H54 (cell line): ENCODE results near the gene TMEM266.

Source experiments
- DNase-seq: peaks from one replicate; pipeline ENCODE4 v3.0.0; 2011; ENCODE audit warnings: low spot score, mixed read lengths; ENCODE audit not compliant: insufficient read length
- FAIRE-seq: peaks from 3 replicates; lab custom pipeline; 2011; peaks lifted over from hg19 to GRCh38; lab: Jason Lieb, UNC
- POLR2A ChIP-seq: IDR thresholded peaks from 2 replicates; pipeline ENCODE4 v1.6.1; 2011; ENCODE audit warnings: low read depth, mild to moderate bottlenecking, low read length

Gene TMEM266

DNA sequence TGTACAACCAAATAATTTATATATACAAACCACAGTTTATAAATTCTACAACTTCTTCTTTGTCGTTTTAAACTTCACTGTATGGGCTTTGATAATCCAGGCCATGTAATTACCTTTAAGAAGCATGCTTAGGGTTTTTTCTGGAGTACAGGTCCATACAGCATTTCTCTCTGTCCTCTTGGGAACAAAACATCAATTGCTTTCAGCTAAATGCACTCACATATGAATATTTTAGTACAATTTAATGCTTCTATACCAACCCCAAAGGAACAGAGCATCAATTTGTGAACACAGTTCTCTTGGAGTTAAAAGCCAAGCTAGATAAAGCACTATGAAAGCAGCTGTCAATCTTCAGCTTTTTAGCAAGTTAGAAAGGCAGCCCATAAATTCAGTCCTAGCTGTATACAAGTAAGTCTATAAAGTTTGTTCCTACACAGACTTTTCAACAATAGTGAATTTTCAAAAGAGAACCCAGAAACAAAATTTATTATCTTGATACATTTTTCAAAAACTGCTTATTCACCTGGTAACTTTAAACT is 185.4 kb downstream of the TMEM266 start:
- DNase-seq (no peak), FAIRE-seq (no peak)
- TF ChIP-seq POLR2A, result no peak

DNA sequence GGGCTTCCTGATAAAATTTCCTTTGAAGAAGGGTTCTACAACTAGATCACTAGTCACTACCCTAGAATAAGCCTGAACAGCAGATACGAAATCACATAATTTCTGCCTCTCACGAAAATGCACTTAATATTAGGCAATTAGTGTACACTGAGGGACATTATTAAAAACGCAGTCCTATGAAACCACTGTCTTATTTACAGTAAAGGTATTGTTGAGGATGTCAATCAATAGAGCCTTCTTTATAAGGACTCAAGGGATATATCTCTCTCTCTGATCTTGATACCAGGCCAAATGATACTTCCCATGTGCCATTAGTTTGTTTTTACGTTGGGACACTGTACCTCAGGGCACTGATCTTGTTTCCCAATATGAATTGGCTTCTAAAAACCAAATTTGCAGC is 191.9 kb downstream of the TMEM266 start:
- DNase-seq (no peak), FAIRE-seq (no peak)
- no peak for TF ChIP-seq POLR2A

DNA sequence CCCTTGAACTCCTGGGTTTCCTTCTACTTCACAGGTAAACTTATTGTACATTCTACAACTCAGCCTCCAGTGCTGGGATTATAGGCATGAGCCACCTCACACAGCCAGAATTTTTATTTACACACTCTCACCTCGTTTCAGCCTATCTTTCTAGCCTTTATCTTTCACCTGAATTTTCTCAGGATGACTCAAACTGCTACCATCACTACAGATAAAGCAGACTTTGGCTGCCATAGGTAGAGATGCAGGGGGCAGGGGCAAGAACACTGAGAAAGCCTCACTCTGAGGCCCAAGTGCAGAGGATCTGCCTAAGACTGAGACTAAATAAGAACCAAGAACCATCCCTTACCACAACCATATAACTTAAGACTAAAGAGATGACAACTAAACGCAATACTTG is 192.5 kb downstream of the TMEM266 start:
- TF ChIP-seq POLR2A, result no peak
- no peak for FAIRE-seq
- DNase-seq, result no peak

DNA sequence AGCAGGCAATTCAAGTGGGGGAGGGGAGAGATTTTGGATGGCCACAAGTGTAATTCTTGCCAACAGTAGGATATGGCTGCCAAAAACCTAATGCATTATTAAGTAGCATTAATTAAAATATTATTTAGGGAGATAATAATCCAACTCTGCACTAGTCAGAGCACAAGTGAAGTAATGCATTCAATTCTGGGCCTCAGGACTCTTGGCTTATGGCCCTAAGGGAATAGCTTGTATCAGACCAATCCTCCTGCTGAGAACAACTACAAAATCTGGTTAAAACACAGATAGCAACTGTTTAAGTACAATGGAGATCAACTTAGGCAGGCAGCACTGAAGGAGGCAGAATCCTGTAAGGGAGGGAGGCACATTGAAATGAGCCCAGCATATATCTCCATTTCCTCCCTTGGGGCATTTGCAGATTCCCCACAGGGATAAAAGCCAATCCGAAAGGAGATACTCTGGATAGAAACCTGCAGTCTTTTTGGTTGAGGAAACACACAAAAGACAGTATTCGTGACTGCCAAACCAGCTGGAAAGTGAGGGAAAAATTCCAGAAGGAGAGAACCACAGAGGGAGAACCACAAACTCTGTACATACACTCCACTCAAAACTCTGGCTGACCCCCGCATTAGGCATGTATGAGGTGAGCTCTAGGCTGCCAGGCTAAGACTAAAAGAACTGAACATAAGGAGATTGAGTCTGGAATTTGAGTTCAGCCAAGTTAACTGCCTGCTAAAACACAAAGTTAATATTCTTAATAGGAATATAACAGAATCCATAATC is 194.1 kb downstream of the TMEM266 start:
- TF ChIP-seq POLR2A, result no peak
- no peak for FAIRE-seq
- DNase-seq, result no peak
